CD4-positive, alpha-beta T cell treated with Interleukin-12 subunit alpha and Interleukin-12 subunit beta, for 1 hour (primary cell): ENCODE results near the gene LRRC3C.

ENCODE experiments used
- DNase-seq: peaks from one replicate; pipeline ENCODE4 v3.0.0-alpha.2; 2020

Gene LRRC3C

GRCh38 chr17:39980351-39981206 lies 53.0 kb downstream of the LRRC3C start, which contains the start of gene PSMD3:
TSS of gene PSMD3 (plus strand) at chr17:39980807. CDS start at chr17:39980971, 164 bp downstream.
- peak; percentile 100 for DNase-seq

GRCh38 chr17:39981207-39981741 lies 53.7 kb downstream of the LRRC3C start:
- DNase-seq: peak; percentile 4

- no peak for DNase-seq
Measured at GRCh38 chr17:39981766-39982375, 54.3 kb downstream of the LRRC3C start.

GRCh38 chr17:39988206-39988810 lies 60.8 kb downstream of the LRRC3C start:
- DNase-seq: no peak

- DNase-seq: no peak
Measured at GRCh38 chr17:39994448-39994847, 66.9 kb downstream of the LRRC3C start.
